ENCODE results near the gene MAP1LC3A.

MAP1LC3A gene

GRCh38 chr20:34534391-34535165, 23.9 kb upstream of the MAP1LC3A start:
- Histone ChIP-seq H3K4me3 (ENCODE audit: low read length) (no peak overlapping the region), H3K4me2 (ENCODE audit: low read depth, low read length) (no peak overlapping the region), H3K36me3 (replicated peaks; ENCODE audit: insufficient read depth, low read length) (no peaks in the 10 kb centered on the region; the same call in 1 of the 2 replicates), H3K27ac (ENCODE audit: low read length) (no peak overlapping the region), H2AFZ (ENCODE audit: low read length) (no peak overlapping the region), H3K4me1 (ENCODE audit: low read length) (no peaks in the 10 kb centered on the region), H3K9ac (ENCODE audit: low read length) (no peak overlapping the region), H3K79me2 (ENCODE audit: low read length) (peaks cover 30% of the 10 kb centered on the region), H4K20me1 (ENCODE audit: insufficient read depth, low read length) (no peaks in the 10 kb centered on the region; the same call in 1 of the 2 replicates), H3F3A (ENCODE audit: insufficient read depth, low read length) (peaks cover 3% of the 10 kb centered on the region; the same call in 1 of the 2 replicates), H3K9me2 (replicated peaks; ENCODE audit: insufficient read depth, low read length) (no peaks in the 10 kb centered on the region), H3K9me3 (replicated peaks; ENCODE audit: insufficient read depth, low read length) (no peaks in the 10 kb centered on the region), H3K27me3 (replicated peaks; ENCODE audit: insufficient read depth, low read length) (no peaks in the 10 kb centered on the region)
- DNase-seq, result no peak
- TF ChIP-seq CTCF (IDR thresholded peaks at IDR 0.05; ENCODE audit: low read length) (no peak), EZH2phosphoT487 (IDR thresholded peaks at IDR 0.05; ENCODE audit: low read length) (no peak), EZH2 (optimal IDR thresholded peaks at IDR 0.05; ENCODE audit: low read depth, low read length) (no peak)

GRCh38 chr20:34535301-34535840, 23.1 kb upstream of the MAP1LC3A start:
- no peaks in the 10 kb centered on the region for H3K27me3 ChIP-seq (replicated peaks; ENCODE audit: insufficient read depth, low read length)
- DNase-seq, result no peak
- H3K9me3 ChIP-seq (replicated peaks; ENCODE audit: insufficient read depth, low read length), result no peaks in the 10 kb centered on the region
- peaks cover 23% of the 10 kb centered on the region for H3K79me2 ChIP-seq (ENCODE audit: low read length)
- TF ChIP-seq EZH2 (optimal IDR thresholded peaks at IDR 0.05; ENCODE audit: low read depth, low read length) (no peak), EZH2phosphoT487 (IDR thresholded peaks at IDR 0.05; ENCODE audit: low read length) (no peak), CTCF (IDR thresholded peaks at IDR 0.05; ENCODE audit: low read length) (no peak)
- no peaks in the 10 kb centered on the region for H3K9me2 ChIP-seq (replicated peaks; ENCODE audit: insufficient read depth, low read length)
- no peak overlapping the region for H3K9ac ChIP-seq (ENCODE audit: low read length)
- H3K4me1 ChIP-seq (ENCODE audit: low read length), result no peaks in the 10 kb centered on the region
- no peaks in the 10 kb centered on the region; the same call in 1 of the 2 replicates for H3K36me3 ChIP-seq (replicated peaks; ENCODE audit: insufficient read depth, low read length)
- no peak overlapping the region for H3K4me3 ChIP-seq (ENCODE audit: low read length)
- no peak overlapping the region for H2AFZ ChIP-seq (ENCODE audit: low read length)
- H4K20me1 ChIP-seq (ENCODE audit: insufficient read depth, low read length), result no peaks in the 10 kb centered on the region; the same call in 1 of the 2 replicates
- no peak overlapping the region for H3K4me2 ChIP-seq (ENCODE audit: low read depth, low read length)
- no peaks in the 10 kb centered on the region for H3F3A ChIP-seq (ENCODE audit: insufficient read depth, low read length)
- H3K27ac ChIP-seq (ENCODE audit: low read length), result no peak overlapping the region

GRCh38 chr20:34535857-34536256, 22.7 kb upstream of the MAP1LC3A start:
- no peak overlapping the region for H3K9ac ChIP-seq (ENCODE audit: low read length)
- H2AFZ ChIP-seq (ENCODE audit: low read length), result no peak overlapping the region
- H3F3A ChIP-seq (ENCODE audit: insufficient read depth, low read length), result no peaks in the 10 kb centered on the region
- H3K4me1 ChIP-seq (ENCODE audit: low read length), result no peaks in the 10 kb centered on the region
- no peak overlapping the region for H3K27ac ChIP-seq (ENCODE audit: low read length)
- no peak for TF ChIP-seq EZH2phosphoT487 (IDR thresholded peaks at IDR 0.05; ENCODE audit: low read length)
- H3K36me3 ChIP-seq (replicated peaks; ENCODE audit: insufficient read depth, low read length), result no peaks in the 10 kb centered on the region; the same call in 1 of the 2 replicates
- DNase-seq, result no peak
- H3K4me3 ChIP-seq (ENCODE audit: low read length), result no peak overlapping the region
- no peak overlapping the region for H3K4me2 ChIP-seq (ENCODE audit: low read depth, low read length)
- no peaks in the 10 kb centered on the region for H3K9me2 ChIP-seq (replicated peaks; ENCODE audit: insufficient read depth, low read length)
- H4K20me1 ChIP-seq (ENCODE audit: insufficient read depth, low read length), result no peaks in the 10 kb centered on the region; the same call in 1 of the 2 replicates
- no peaks in the 10 kb centered on the region for H3K9me3 ChIP-seq (replicated peaks; ENCODE audit: insufficient read depth, low read length)
- peaks cover 19% of the 10 kb centered on the region for H3K79me2 ChIP-seq (ENCODE audit: low read length)
- H3K27me3 ChIP-seq (replicated peaks; ENCODE audit: insufficient read depth, low read length), result no peaks in the 10 kb centered on the region
